B cell (primary cell): ENCODE measurements around the gene CCL22. TPM values are rescaled to one million over a fixed set of nuclear protein-coding genes. Genes with fewer than 3 reads are reported as not detected.

Experiments
- ATAC-seq: fragments of 200-7000 bp; cut with Tn5 transposase; one replicate; pipeline ENCODE4 v1.10.0; 2021; ENCODE audit warnings: low read depth, mild to moderate bottlenecking, moderate number of reproducible peaks, moderate library complexity
- CTCF ChIA-PET: fragments of 350-600 bp; sonication (Branson Sonifier 250); formaldehyde crosslinking; loops from one replicate; lab custom pipeline; 2021; ENCODE audit warnings: antibody characterized with exemption, inconsistent platforms; lab: Charles Lee
- POLR2A ChIA-PET: fragments of 350-600 bp; sonication (Branson Sonifier 250); formaldehyde crosslinking; loops from one replicate; lab custom pipeline; 2021; ENCODE audit warnings: antibody characterized with exemption; lab: Charles Lee
- DNase-seq: peaks from one replicate; pipeline ENCODE4 v3.0.0; 2013
- H2AFZ ChIP-seq: 2 replicates; pipeline ENCODE4 v1.6.1; 2012; ENCODE audit warnings: mild to moderate bottlenecking, low read depth, low read length; ENCODE audit not compliant: insufficient read depth, poor library complexity, severe bottlenecking
- H3K27ac ChIP-seq, 2 donors: 1 replicate in 1 of 2; 2 replicates in 1 of 2; pipeline ENCODE4 v1.5.1; 2012 to 2013; ENCODE audit warnings: low read length in 2 of 2, mild to moderate bottlenecking in 2 of 2, moderate library complexity in 1 of 2
- H3K27me3 ChIP-seq, 4 experiments: fragments of 200-600 bp in 1 of 4; sonication (generic) in 1 of 4; replicated peaks in 1 of 4; 1 replicate in 2 of 4; 2 replicates in 2 of 4; pipeline versions ENCODE4 v1.6.1 to v1.7.0; 2013 to 2016; ENCODE audit warnings: low read length in 3 of 4, mild to moderate bottlenecking in 2 of 4, mixed read lengths in 1 of 4, moderate library complexity in 1 of 4; ENCODE audit not compliant: insufficient read depth in 4 of 4, control insufficient read depth in 3 of 4; ENCODE audit errors: control extremely low read depth in 1 of 4
- H3K36me3 ChIP-seq, 2 experiments: replicated peaks in 1 of 2; 1 replicate in 1 of 2; 2 replicates in 1 of 2; pipeline versions ENCODE4 v1.6.1 to v1.7.1; 2013; ENCODE audit warnings: low read length in 1 of 2; ENCODE audit not compliant: insufficient read depth in 2 of 2, control insufficient read depth in 1 of 2; ENCODE audit errors: control extremely low read depth in 1 of 2, extremely low read depth in 1 of 2
- H3K4me1 ChIP-seq, 2 donors: fragments of 200-600 bp in 1 of 2; sonication (generic) in 1 of 2; 1 replicate in 1 of 2; 2 replicates in 1 of 2; pipeline versions ENCODE4 v1.5.1 to v1.6.1; 2013 to 2017; ENCODE audit warnings: low read length in 2 of 2; ENCODE audit not compliant: control insufficient read depth in 2 of 2, insufficient read depth in 2 of 2
- H3K4me2 ChIP-seq: replicated peaks from 2 replicates; pipeline ENCODE3; 2012; ENCODE audit warnings: mild to moderate bottlenecking, low read depth, low read length; ENCODE audit not compliant: poor library complexity, severe bottlenecking
- H3K4me3 ChIP-seq, 5 experiments: fragments of 200-600 bp in 1 of 5; sonication (generic) in 1 of 5; 1 replicate in 3 of 5; 2 replicates in 2 of 5; pipeline versions ENCODE4 v1.5.1 to v1.7.0; 2011 to 2016; ENCODE audit warnings: low read length in 4 of 5, mild to moderate bottlenecking in 4 of 5, low read depth in 2 of 5, control low read depth in 1 of 5, moderate library complexity in 1 of 5; ENCODE audit not compliant: insufficient read depth in 1 of 5; ENCODE audit errors: control extremely low read depth in 1 of 5, extremely low read depth in 1 of 5
- H3K79me2 ChIP-seq: fragments of 200-600 bp; sonication (generic); one replicate; pipeline ENCODE4 v1.6.0; 2016; ENCODE audit warnings: low read length; ENCODE audit not compliant: control insufficient read depth, insufficient read depth
- H3K9ac ChIP-seq: fragments of 200-600 bp; sonication (generic); 2 replicates; pipeline ENCODE4 v1.6.1; 2017; ENCODE audit warnings: mild to moderate bottlenecking, low read length, moderate library complexity
- H3K9me3 ChIP-seq, 3 donors: one replicate each; pipeline versions ENCODE4 v1.6.1 to v1.7.1; 2013; ENCODE audit warnings: low read length in 2 of 3; ENCODE audit not compliant: control insufficient read depth in 2 of 3, insufficient read depth in 1 of 3; ENCODE audit errors: control extremely low read depth in 1 of 3
- H4K20me1 ChIP-seq: 2 replicates; pipeline ENCODE4 v1.6.0; 2012; ENCODE audit warnings: mild to moderate bottlenecking, low read length; ENCODE audit not compliant: insufficient read depth, control insufficient read depth, poor library complexity, severe bottlenecking
- H3K27ac Mint-ChIP-seq: one replicate; pipeline ENCODE4 v1.8.0; 2021; ENCODE audit warnings: mixed read lengths
- H3K27me3 Mint-ChIP-seq: one replicate; pipeline ENCODE4 v1.8.0; 2021; ENCODE audit warnings: mixed read lengths
- H3K4me1 Mint-ChIP-seq: one replicate; pipeline ENCODE4 v1.8.0; 2021; ENCODE audit warnings: mixed read lengths
- H3K4me3 Mint-ChIP-seq: one replicate; pipeline ENCODE4 v1.8.0; 2021; ENCODE audit warnings: mixed read lengths
- H3K9me3 Mint-ChIP-seq: one replicate; pipeline ENCODE4 v1.8.0; 2022; ENCODE audit warnings: mixed read lengths; ENCODE audit not compliant: insufficient read depth
- CTCF ChIP-seq: fragments of 200-600 bp; IDR thresholded peaks from one replicate; pipeline ENCODE4 v1.8.0; 2022; ENCODE audit warnings: antibody characterized with exemption, mild to moderate bottlenecking
- EZH2 ChIP-seq: IDR thresholded peaks from 2 replicates; pipeline ENCODE4 v1.6.1; 2012; ENCODE audit warnings: borderline replicate concordance, low read depth, mild to moderate bottlenecking, moderate library complexity, low read length; ENCODE audit not compliant: insufficient read depth, poor library complexity, severe bottlenecking
- WGBS: methylation state at CpG from one replicate; pipeline ENCODE4 v1.1.5; 2013; ENCODE audit warnings: missing lambda C conversion rate; ENCODE audit not compliant: insufficient coverage; 5-methylcytosine and 5-hydroxymethylcytosine counted together
- intact Hi-C: fragments of 100-400 bp; cut with micrococcal nuclease; formaldehyde crosslinking; loops from one replicate; pipeline ENCODE4 v1.10.0; 2022
- polyA plus RNA-seq: library from polyadenylated mRNA; depleted of rRNA; stranded (reverse); fragments of >200 nt; gene quantifications from 2 replicates; pipeline ENCODE4 v1.2.3, GENCODE V29; 2012
- total RNA-seq, 2 donors: library from RNA; stranded (reverse); fragments of 120-200 nt in 1 of 2; gene quantifications; 1 replicate in 1 of 2; 2 replicates in 1 of 2; pipeline versions ENCODE4 v1.2.3 to v1.2.4, GENCODE V29; 2013 to 2022

The CCL22 gene
- total and polyA plus RNA-seq, 2 donors (not counting 1 experiment from before 2014, with no cell fraction given) = 0.04 to 91.5 TPM

GRCh38 chr16:57315416-57315815, 43.2 kb upstream of the CCL22 start:
- intact Hi-C loops = no loop called here
- no peak for DNase-seq
- H3K27ac Mint-ChIP-seq = no peak overlapping the region

More at GRCh38 chr16:57315416-57315815, 43.2 kb upstream of the CCL22 start:
- Histone ChIP-seq H3K4me3 (no peak overlapping the region), H4K20me1 (no peaks in the 10 kb centered on the region), H3K36me3 (no peaks in the 10 kb centered on the region), H3K4me1 (peaks cover 6% of the 10 kb centered on the region in 2 donors), H3K27ac (no peak overlapping the region), H3K79me2 (no peaks in the 10 kb centered on the region), H3K4me2 (no peak overlapping the region), H3K9me3 (no peaks in the 10 kb centered on the region), H3K9ac (no peak overlapping the region), H2AFZ (no peak overlapping the region), H3K27me3 (no peaks in the 10 kb centered on the region)
- 49% methylated on average over 6 of the region's 7 CpGs for WGBS
- POLR2A ChIA-PET = no interaction called here
- no peak for ATAC-seq
- H3K4me1 Mint-ChIP-seq = peaks cover 11% of the 10 kb centered on the region
- peaks cover 4% of the 10 kb centered on the region for H3K27me3 Mint-ChIP-seq
- TF ChIP-seq EZH2 (no peak), CTCF (no peak)
- no peak overlapping the region for H3K4me3 Mint-ChIP-seq
- CTCF ChIA-PET = no interaction called here
- H3K9me3 Mint-ChIP-seq = no peaks in the 10 kb centered on the region
